PC-3 (cell line): ENCODE results near the gene EYS. TPM values are rescaled to one million over a fixed set of nuclear protein-coding genes. Genes with fewer than 3 reads are reported as not detected.
A peak's percentile ranks its signal among the peaks of the same experiment; 100 is the strongest.

Experiments used
- ATAC-seq: fragments of 200-7000 bp; cut with Tn5 transposase; 2 replicates; pipeline ENCODE4 v1.9.1; 2020; ENCODE audit warnings: mild to moderate bottlenecking, moderate library complexity
- BruUV-seq: library from RNA; stranded (reverse); fragments of 400-500 nt; replicated peaks from 2 replicates; lab custom pipeline; 2021; lab: Mats Ljungman, UMichigan
- CTCF ChIA-PET: fragments of 300-600 bp; sonication (Branson Sonifier 250); formaldehyde crosslinking; loops from one replicate; lab custom pipeline; 2022; ENCODE audit warnings: antibody characterized with exemption; lab: Charles Lee
- POLR2A ChIA-PET: fragments of 300-600 bp; sonication (Branson Sonifier 250); formaldehyde crosslinking; loops from one replicate; lab custom pipeline; 2022; ENCODE audit warnings: antibody characterized with exemption; ENCODE audit not compliant: unreplicated experiment; lab: Charles Lee
- DNase-seq: peaks from one replicate; pipeline ENCODE4 v3.0.0-alpha.2; 2015
- H2AFZ ChIP-seq: fragments of 300-600 bp; sonication (generic); 2 replicates; pipeline ENCODE4 v1.6.0; 2016; ENCODE audit warnings: antibody characterized with exemption, low read length
- H3F3A ChIP-seq: fragments of 300-600 bp; sonication (generic); one replicate; pipeline ENCODE4 v1.6.0; 2017; ENCODE audit warnings: antibody characterized with exemption, low read length, control low read depth, mild to moderate bottlenecking; ENCODE audit not compliant: unreplicated experiment
- H3K27ac ChIP-seq: fragments of 300-600 bp; sonication (generic); 2 replicates; pipeline ENCODE4 v1.5.1; 2016; ENCODE audit warnings: mild to moderate bottlenecking, low read length
- H3K27me3 ChIP-seq: fragments of 300-600 bp; sonication (generic); 2 replicates; pipeline ENCODE4 v1.6.1; 2016; ENCODE audit warnings: low read length, mixed read lengths
- H3K36me3 ChIP-seq: fragments of 300-600 bp; sonication (generic); 2 replicates; pipeline ENCODE4 v1.6.1; 2016; ENCODE audit warnings: low read depth, mixed run types, low read length, mixed read lengths
- H3K4me1 ChIP-seq: fragments of 300-600 bp; sonication (generic); 2 replicates; pipeline ENCODE4 v1.5.1; 2016; ENCODE audit warnings: low read length; ENCODE audit not compliant: insufficient read depth
- H3K4me2 ChIP-seq: fragments of 300-600 bp; sonication (generic); 2 replicates; pipeline ENCODE4 v1.6.0; 2016; ENCODE audit warnings: low read length
- H3K4me3 ChIP-seq: fragments of 300-600 bp; sonication (generic); 2 replicates; pipeline ENCODE4 v1.5.1; 2016; ENCODE audit warnings: mild to moderate bottlenecking, low read length, mixed read lengths
- H3K79me2 ChIP-seq: fragments of 300-600 bp; sonication (generic); 2 replicates; pipeline ENCODE4 v1.6.1; 2017; ENCODE audit warnings: low read length, mixed read lengths
- H3K9ac ChIP-seq: fragments of 300-600 bp; sonication (generic); 2 replicates; pipeline ENCODE4 v1.6.0; 2016; ENCODE audit warnings: mild to moderate bottlenecking, low read length
- H3K9me2 ChIP-seq: fragments of 300-600 bp; sonication (generic); replicated peaks from 2 replicates; pipeline ENCODE4 v1.6.1; 2016; ENCODE audit warnings: mixed run types, low read length, mixed read lengths
- H3K9me3 ChIP-seq: fragments of 300-600 bp; sonication (generic); 2 replicates; pipeline ENCODE4 v1.6.1; 2016; ENCODE audit warnings: low read length, mixed read lengths
- H4K20me1 ChIP-seq: fragments of 300-600 bp; sonication (generic); 2 replicates; pipeline ENCODE4 v1.6.1; 2016; ENCODE audit warnings: low read length, mixed read lengths
- EZH2 ChIP-seq: fragments of 300-600 bp; sonication (generic); IDR thresholded peaks from one replicate; pipeline ENCODE4 v1.6.1; 2017; ENCODE audit warnings: antibody characterized with exemption, mild to moderate bottlenecking, low read length; ENCODE audit not compliant: unreplicated experiment
- EZH2phosphoT487 ChIP-seq: fragments of 300-600 bp; sonication (generic); IDR thresholded peaks from 2 replicates; pipeline ENCODE4 v1.6.1; 2018; ENCODE audit warnings: mild to moderate bottlenecking, antibody characterized with exemption, low read length, borderline replicate concordance
- intact Hi-C: fragments of 100-400 bp; cut with micrococcal nuclease; formaldehyde crosslinking; loops from 2 replicates; pipeline ENCODE4 v1.9.0; 2023
- total RNA-seq: library from RNA; depleted of rRNA; stranded (reverse); fragments of >200 nt; gene quantifications from 2 replicates; pipeline ENCODE4 v1.2.3, GENCODE V29; 2014
- TF ChIP-seq, protein P1 (sequence below): fragments of 300-600 bp; sonication (generic); conservative IDR thresholded peaks from 2 replicates; pipeline ENCODE4 v1.5.1; 2017; ENCODE audit warnings: antibody characterized with exemption, low read depth, mild to moderate bottlenecking, low read length

Gene EYS
- total RNA-seq, 1 experiment from 2014 or later, result 0.07 TPM

DNA sequence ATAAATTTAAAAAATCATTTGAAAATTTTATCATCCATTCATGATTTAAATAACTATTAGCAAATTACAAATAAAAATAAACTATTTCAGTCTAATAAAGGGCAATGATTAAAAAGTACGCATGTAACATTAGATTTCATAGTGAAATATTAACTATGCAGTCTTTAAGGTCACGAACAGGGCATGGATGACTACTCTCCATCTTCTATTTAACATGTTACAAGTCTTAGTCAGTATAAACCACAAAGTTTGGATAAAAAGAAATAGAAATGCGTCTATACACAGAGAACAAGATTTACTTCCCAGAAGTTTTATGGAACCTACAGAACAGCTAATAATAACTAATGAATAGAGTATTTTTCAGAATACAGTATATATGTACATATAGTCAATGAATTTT, 1016.0 kb downstream of the EYS start:
- no peak for TF ChIP-seq EZH2phosphoT487
- no peak for TF ChIP-seq EZH2
- TF ChIP-seq, protein P1, sequence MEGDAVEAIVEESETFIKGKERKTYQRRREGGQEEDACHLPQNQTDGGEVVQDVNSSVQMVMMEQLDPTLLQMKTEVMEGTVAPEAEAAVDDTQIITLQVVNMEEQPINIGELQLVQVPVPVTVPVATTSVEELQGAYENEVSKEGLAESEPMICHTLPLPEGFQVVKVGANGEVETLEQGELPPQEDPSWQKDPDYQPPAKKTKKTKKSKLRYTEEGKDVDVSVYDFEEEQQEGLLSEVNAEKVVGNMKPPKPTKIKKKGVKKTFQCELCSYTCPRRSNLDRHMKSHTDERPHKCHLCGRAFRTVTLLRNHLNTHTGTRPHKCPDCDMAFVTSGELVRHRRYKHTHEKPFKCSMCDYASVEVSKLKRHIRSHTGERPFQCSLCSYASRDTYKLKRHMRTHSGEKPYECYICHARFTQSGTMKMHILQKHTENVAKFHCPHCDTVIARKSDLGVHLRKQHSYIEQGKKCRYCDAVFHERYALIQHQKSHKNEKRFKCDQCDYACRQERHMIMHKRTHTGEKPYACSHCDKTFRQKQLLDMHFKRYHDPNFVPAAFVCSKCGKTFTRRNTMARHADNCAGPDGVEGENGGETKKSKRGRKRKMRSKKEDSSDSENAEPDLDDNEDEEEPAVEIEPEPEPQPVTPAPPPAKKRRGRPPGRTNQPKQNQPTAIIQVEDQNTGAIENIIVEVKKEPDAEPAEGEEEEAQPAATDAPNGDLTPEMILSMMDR, result no peak
- DNase-seq (peak; percentile 62), ATAC-seq (peak; percentile 86)
- H3K4me3 ChIP-seq, result no peak overlapping the region
- POLR2A ChIA-PET, result no interaction called here
- H3F3A ChIP-seq, result no peaks in the 10 kb centered on the region
- 0 out of 2 replicates have a peak overlapping the region, but pooled peaks have one; percentile 13 for H3K4me2 ChIP-seq
- no peaks in the 10 kb centered on the region for H4K20me1 ChIP-seq
- no peaks in the 10 kb centered on the region for H3K79me2 ChIP-seq
- H3K27ac ChIP-seq, result peak overlapping the region; percentile 77
- H3K36me3 ChIP-seq, result no peaks in the 10 kb centered on the region
- BruUV-seq, result no TSS peak
- H3K9me3 ChIP-seq, result no peaks in the 10 kb centered on the region
- CTCF ChIA-PET, result no interaction called here
- H3K9ac ChIP-seq, result no peak overlapping the region
- no peaks in the 10 kb centered on the region for H3K27me3 ChIP-seq
- H3K4me1 ChIP-seq, result peaks cover 7% of the 10 kb centered on the region
- H2AFZ ChIP-seq, result no peak overlapping the region
- intact Hi-C loops, result no loop called here
- H3K9me2 ChIP-seq, result no peaks in the 10 kb centered on the region

DNA sequence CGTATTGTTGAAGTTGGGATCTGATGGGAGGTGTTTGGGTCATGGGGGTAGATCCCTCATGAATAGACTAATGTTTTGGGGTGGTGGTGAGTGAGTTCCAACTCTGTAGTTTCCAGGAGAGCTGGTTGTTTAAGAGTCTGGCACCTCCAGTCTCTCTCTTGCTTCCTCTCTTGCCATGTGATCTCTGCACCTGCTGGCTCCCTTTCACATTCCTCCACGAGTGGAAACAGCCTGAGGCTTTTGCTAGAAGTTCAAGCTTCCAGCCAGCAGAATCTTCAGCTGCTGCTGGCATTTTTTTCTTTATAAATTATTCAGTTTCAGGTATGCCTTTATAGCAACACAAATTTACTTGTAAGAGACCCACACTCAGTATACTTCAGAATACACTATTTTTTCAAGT, 1021.6 kb downstream of the EYS start:
- no peak overlapping the region for H3K27ac ChIP-seq
- ChIA-PET POLR2A (no interaction called here), CTCF (no interaction called here)
- no peak overlapping the region for H2AFZ ChIP-seq
- peaks cover 17% of the 10 kb centered on the region for H3K4me1 ChIP-seq
- no peaks in the 10 kb centered on the region for H3K36me3 ChIP-seq
- no peaks in the 10 kb centered on the region for H3K9me2 ChIP-seq
- no peaks in the 10 kb centered on the region for H4K20me1 ChIP-seq
- no peaks in the 10 kb centered on the region for H3K27me3 ChIP-seq
- TF ChIP-seq, protein P1, result no peak
- TF ChIP-seq EZH2phosphoT487 (no peak), EZH2 (no peak)
- H3F3A ChIP-seq, result no peaks in the 10 kb centered on the region
- intact Hi-C loops, result no loop called here
- H3K4me3 ChIP-seq, result no peak overlapping the region
- no TSS peak for BruUV-seq
- H3K4me2 ChIP-seq, result no peak overlapping the region
- DNase-seq (peak; percentile 14), ATAC-seq (no peak)
- no peaks in the 10 kb centered on the region for H3K79me2 ChIP-seq
- H3K9ac ChIP-seq, result no peak overlapping the region
- H3K9me3 ChIP-seq, result no peaks in the 10 kb centered on the region

DNA sequence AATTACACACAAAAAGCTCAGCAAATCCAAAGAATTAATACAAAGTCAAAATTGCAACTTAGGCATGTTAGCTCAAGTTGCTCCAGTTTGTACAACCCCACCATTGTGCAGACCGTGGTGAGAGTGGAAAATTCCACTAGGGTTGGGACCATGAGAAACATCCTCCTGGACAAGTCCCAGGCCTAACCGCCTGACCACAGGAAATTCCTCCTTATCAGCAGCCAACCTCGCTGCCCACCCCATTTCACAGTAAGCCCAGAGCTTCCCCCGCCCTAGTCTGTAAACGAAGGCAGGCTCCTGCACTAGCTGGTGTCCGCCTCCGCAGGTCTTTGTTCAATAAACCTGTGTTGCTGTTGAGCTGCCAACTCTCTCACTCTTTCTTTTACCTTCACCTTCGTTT, 1023.3 kb downstream of the EYS start:
- H3K9ac ChIP-seq, result peak overlapping the region; percentile 26; the same call in 1 of the 2 replicates
- no TSS peak for BruUV-seq
- peaks cover 31% of the 10 kb centered on the region for H3K4me1 ChIP-seq
- no peaks in the 10 kb centered on the region for H3K9me2 ChIP-seq
- H3K27ac ChIP-seq, result peak overlapping the region; percentile 53
- H4K20me1 ChIP-seq, result no peaks in the 10 kb centered on the region
- POLR2A ChIA-PET, result no interaction called here
- H2AFZ ChIP-seq, result peak overlapping the region; percentile 28; the same call in 1 of the 2 replicates
- H3K79me2 ChIP-seq, result no peaks in the 10 kb centered on the region
- H3K27me3 ChIP-seq, result no peaks in the 10 kb centered on the region
- no peaks in the 10 kb centered on the region for H3F3A ChIP-seq
- ATAC-seq (no peak), DNase-seq (peak; percentile 30)
- peak overlapping the region; percentile 28; the same call in 1 of the 2 replicates for H3K4me2 ChIP-seq
- no peaks in the 10 kb centered on the region for H3K36me3 ChIP-seq
- no peak overlapping the region for H3K4me3 ChIP-seq
- H3K9me3 ChIP-seq, result no peaks in the 10 kb centered on the region
- intact Hi-C loops, result no loop called here
- TF ChIP-seq, protein P1, result no peak
- CTCF ChIA-PET, result no interaction called here
